Smooth muscle cell (in vitro differentiated cells): Measurements from ENCODE around the gene C1R. TPM values are rescaled to one million over a fixed set of nuclear protein-coding genes. Genes with fewer than 3 reads are reported as not detected.

Experiments
- DNase-seq: peaks from one replicate; lab custom pipeline; 2025; ENCODE audit not compliant: unreplicated experiment; lab: John Stamatoyannopoulos, UW
- H2AFZ ChIP-seq: fragments of 200-600 bp; sonication (generic); 2 replicates; pipeline ENCODE4 v1.6.0; 2016; ENCODE audit warnings: antibody characterized with exemption, low read depth, mild to moderate bottlenecking
- H3F3A ChIP-seq: fragments of 200-600 bp; sonication (generic); 2 replicates; pipeline ENCODE4 v1.6.0; 2017; ENCODE audit warnings: antibody characterized with exemption, low read depth
- H3K27ac ChIP-seq: fragments of 200-600 bp; sonication (generic); 2 replicates; pipeline ENCODE4 v1.5.1; 2016; ENCODE audit warnings: low read depth, mild to moderate bottlenecking
- H3K27me3 ChIP-seq: fragments of 200-600 bp; sonication (generic); 2 replicates; pipeline ENCODE4 v1.6.1; 2016; ENCODE audit warnings: low read depth, mild to moderate bottlenecking
- H3K36me3 ChIP-seq: fragments of 200-600 bp; sonication (generic); 2 replicates; pipeline ENCODE4 v1.5.1; 2016; ENCODE audit warnings: low read depth
- H3K4me1 ChIP-seq: fragments of 200-600 bp; sonication (generic); 2 replicates; pipeline ENCODE4 v1.5.1; 2016; ENCODE audit warnings: low read depth
- H3K4me2 ChIP-seq: fragments of 200-600 bp; sonication (generic); 2 replicates; pipeline ENCODE4 v1.6.0; 2016; ENCODE audit warnings: mild to moderate bottlenecking
- H3K4me3 ChIP-seq: fragments of 200-600 bp; sonication (generic); 2 replicates; pipeline ENCODE4 v1.5.1; 2016; ENCODE audit warnings: mild to moderate bottlenecking
- H3K79me2 ChIP-seq: fragments of 200-600 bp; sonication (generic); 2 replicates; pipeline ENCODE4 v1.6.0; 2016; ENCODE audit warnings: low read depth, mild to moderate bottlenecking
- H3K9ac ChIP-seq: fragments of 200-600 bp; sonication (generic); 2 replicates; pipeline ENCODE4 v1.6.0; 2016; ENCODE audit warnings: low read depth
- H3K9me3 ChIP-seq: fragments of 200-600 bp; sonication (generic); replicated peaks from 2 replicates; pipeline ENCODE4 v1.5.1; 2016; ENCODE audit warnings: low read depth
- H4K20me1 ChIP-seq: fragments of 200-600 bp; sonication (generic); 2 replicates; pipeline ENCODE4 v1.6.0; 2016; ENCODE audit warnings: low read depth
- WGBS: methylation state at CpG from one replicate; pipeline ENCODE4 v1.1.7; 2016; ENCODE audit warnings: low lambda C conversion rate; 5-methylcytosine and 5-hydroxymethylcytosine counted together
- polyA plus RNA-seq: library from polyadenylated mRNA; unstranded; fragments of >200 nt; fragmentation: Nextera tagmentation; extraction: Ambion mirVana; gene quantifications from 2 replicates; pipeline ENCODE4 v1.2.1, GENCODE V29; 2016
- total RNA-seq: library from RNA; depleted of rRNA; stranded (reverse); fragments of >200 nt; gene quantifications from 2 replicates; pipeline ENCODE4 v1.2.3, GENCODE V29; 2014
- TF ChIP-seq, protein P1 (sequence below): fragments of 200-600 bp; sonication (generic); IDR thresholded peaks from 2 replicates; pipeline ENCODE4 v1.5.1; 2017; ENCODE audit warnings: borderline replicate concordance, mild to moderate bottlenecking, antibody characterized with exemption; ENCODE audit not compliant: insufficient read depth, poor library complexity, severe bottlenecking

The C1R gene
- total and polyA plus RNA-seq, 2 experiments from 2014 or later = 51.2 to 83.8 TPM

DNA sequence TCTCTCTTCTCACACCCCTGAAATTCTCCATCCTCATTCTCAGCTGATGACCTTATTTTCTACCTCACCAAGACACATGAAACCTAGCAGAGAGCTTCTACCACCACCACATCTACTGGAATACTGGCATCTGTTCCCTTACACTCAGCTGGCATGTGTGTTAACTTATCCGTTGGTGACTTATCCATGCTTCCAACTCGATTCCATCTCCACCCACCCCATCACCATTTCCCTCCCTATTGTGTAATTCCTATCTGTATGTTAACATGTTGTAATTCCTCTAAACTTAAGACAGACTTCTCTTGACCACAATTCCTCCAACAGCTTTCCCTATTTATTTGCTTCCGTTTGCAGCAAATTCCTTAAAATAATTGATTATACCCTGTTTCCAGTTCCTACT, 16.3 kb downstream of the C1R start:
- peaks cover 3% of the 10 kb centered on the region for H3F3A ChIP-seq
- no peak overlapping the region for H3K9ac ChIP-seq
- H3K4me3 ChIP-seq = no peak overlapping the region
- H3K79me2 ChIP-seq = no peaks in the 10 kb centered on the region
- H3K4me2 ChIP-seq = peak overlapping the region; percentile 28
- WGBS = 18% methylated on average over 3 of the region's 3 CpGs
- TF ChIP-seq, protein P1, sequence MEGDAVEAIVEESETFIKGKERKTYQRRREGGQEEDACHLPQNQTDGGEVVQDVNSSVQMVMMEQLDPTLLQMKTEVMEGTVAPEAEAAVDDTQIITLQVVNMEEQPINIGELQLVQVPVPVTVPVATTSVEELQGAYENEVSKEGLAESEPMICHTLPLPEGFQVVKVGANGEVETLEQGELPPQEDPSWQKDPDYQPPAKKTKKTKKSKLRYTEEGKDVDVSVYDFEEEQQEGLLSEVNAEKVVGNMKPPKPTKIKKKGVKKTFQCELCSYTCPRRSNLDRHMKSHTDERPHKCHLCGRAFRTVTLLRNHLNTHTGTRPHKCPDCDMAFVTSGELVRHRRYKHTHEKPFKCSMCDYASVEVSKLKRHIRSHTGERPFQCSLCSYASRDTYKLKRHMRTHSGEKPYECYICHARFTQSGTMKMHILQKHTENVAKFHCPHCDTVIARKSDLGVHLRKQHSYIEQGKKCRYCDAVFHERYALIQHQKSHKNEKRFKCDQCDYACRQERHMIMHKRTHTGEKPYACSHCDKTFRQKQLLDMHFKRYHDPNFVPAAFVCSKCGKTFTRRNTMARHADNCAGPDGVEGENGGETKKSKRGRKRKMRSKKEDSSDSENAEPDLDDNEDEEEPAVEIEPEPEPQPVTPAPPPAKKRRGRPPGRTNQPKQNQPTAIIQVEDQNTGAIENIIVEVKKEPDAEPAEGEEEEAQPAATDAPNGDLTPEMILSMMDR = no peak
- H2AFZ ChIP-seq = no peak overlapping the region
- no peaks in the 10 kb centered on the region for H3K9me3 ChIP-seq
- H4K20me1 ChIP-seq = no peaks in the 10 kb centered on the region
- H3K36me3 ChIP-seq = no peaks in the 10 kb centered on the region
- H3K27ac ChIP-seq = no peak overlapping the region
- no peaks in the 10 kb centered on the region for H3K27me3 ChIP-seq
- H3K4me1 ChIP-seq = no peaks in the 10 kb centered on the region
- no peak for DNase-seq

DNA sequence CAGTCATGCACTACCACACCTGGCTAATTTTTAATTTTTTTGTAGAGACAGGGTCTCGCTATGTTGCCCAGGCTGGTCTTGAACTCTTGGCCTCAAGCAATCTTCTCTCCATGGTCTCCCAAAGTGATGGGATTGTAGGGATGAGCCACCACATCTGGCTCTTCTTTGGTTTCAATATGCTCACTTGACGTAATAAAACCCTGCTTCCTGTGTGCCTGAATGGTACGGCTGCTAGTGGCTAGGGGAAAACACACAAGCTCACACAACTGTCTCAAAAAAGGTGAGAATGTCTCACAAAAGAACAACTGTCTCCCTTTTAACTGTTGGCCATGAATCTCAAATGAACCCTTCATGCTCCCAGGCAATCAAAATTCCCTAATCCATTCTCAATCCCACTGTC, 16.7 kb downstream of the C1R start:
- Histone ChIP-seq H3K36me3 (no peaks in the 10 kb centered on the region), H3F3A (peaks cover 3% of the 10 kb centered on the region), H3K9ac (no peak overlapping the region), H3K9me3 (no peaks in the 10 kb centered on the region), H3K4me1 (no peaks in the 10 kb centered on the region), H2AFZ (no peak overlapping the region), H3K4me3 (no peak overlapping the region), H3K27ac (no peak overlapping the region), H3K27me3 (no peaks in the 10 kb centered on the region), H3K4me2 (peak overlapping the region; percentile 28), H4K20me1 (no peaks in the 10 kb centered on the region), H3K79me2 (no peaks in the 10 kb centered on the region)
- TF ChIP-seq, protein P1 = no peak
- WGBS = 85% methylated on average over 3 of the region's 3 CpGs
- no peak for DNase-seq

DNA sequence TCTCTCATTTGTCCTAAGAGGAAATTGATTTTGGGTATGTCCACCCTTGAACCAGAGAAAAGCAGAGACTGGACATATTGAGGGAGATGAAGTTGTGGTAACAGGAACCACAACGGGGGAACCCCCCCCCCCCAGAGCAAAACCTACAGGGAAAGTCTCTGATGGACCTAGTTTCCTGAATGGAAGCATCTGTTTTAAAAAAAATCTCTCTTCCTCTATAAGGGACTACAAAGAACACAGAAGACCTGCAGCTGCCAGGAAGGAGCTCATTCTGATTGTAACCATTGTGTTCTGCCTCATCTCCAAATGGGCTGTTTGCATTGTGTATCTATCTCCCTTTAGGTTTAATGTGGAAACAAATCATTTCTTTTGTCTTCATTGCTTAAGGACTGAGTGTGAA, 18.3 kb downstream of the C1R start:
- no peaks in the 10 kb centered on the region for H3K79me2 ChIP-seq
- WGBS = 86% methylated on average over 1 of the region's 1 CpG

DNA sequence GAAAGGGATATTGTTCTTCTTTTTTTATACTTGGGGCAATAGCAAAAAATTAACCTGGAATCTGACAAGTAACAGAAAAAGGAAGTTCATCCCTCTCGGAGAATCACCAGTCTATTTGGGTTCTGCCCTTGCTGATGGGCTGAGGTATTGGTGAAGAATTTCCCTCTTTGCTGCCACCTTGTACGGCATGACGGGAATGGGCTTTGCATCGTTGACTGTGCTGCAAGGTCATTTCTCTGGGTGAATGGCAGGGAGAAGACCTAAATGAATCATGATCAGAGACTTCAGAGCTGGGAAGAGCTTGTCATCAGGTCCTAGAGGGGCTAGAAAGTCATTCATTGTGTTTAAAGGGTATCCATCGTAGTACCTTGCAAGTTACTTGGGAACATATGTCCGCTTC, 19.7 kb downstream of the C1R start:
- Histone ChIP-seq H3K4me2 (no peak overlapping the region), H3K36me3 (no peaks in the 10 kb centered on the region), H3K27me3 (no peaks in the 10 kb centered on the region), H3K79me2 (no peaks in the 10 kb centered on the region), H4K20me1 (no peaks in the 10 kb centered on the region), H2AFZ (no peak overlapping the region), H3K4me3 (no peak overlapping the region), H3K9ac (no peak overlapping the region), H3F3A (peaks cover 10% of the 10 kb centered on the region), H3K4me1 (no peaks in the 10 kb centered on the region), H3K27ac (no peak overlapping the region), H3K9me3 (no peaks in the 10 kb centered on the region)
- TF ChIP-seq, protein P1 = no peak
- DNase-seq = no peak
- WGBS = 86% methylated on average over 6 of the region's 6 CpGs

More for the DNA sequence above, 18.3 kb downstream of the C1R start:
- Histone ChIP-seq H3K36me3 (no peaks in the 10 kb centered on the region), H3K4me3 (no peak overlapping the region), H2AFZ (no peak overlapping the region), H3K4me1 (no peaks in the 10 kb centered on the region), H4K20me1 (no peaks in the 10 kb centered on the region), H3K9me3 (no peaks in the 10 kb centered on the region), H3K27ac (no peak overlapping the region), H3K9ac (no peak overlapping the region), H3K4me2 (no peak overlapping the region), H3K27me3 (no peaks in the 10 kb centered on the region), H3F3A (peaks cover 5% of the 10 kb centered on the region)
- TF ChIP-seq, protein P1 = no peak
- DNase-seq = no peak
